ENCODE data around the gene WSCD2. TPM values are rescaled to one million over a fixed set of nuclear protein-coding genes. Genes with fewer than 3 reads are reported as not detected.
A peak's percentile ranks its signal among the peaks of the same experiment; 100 is the strongest.

The WSCD2 gene
- polyA plus RNA-seq, 1 of the 3 experiments (the other 2 are of a cell fraction) = 0.03 TPM

DNA sequence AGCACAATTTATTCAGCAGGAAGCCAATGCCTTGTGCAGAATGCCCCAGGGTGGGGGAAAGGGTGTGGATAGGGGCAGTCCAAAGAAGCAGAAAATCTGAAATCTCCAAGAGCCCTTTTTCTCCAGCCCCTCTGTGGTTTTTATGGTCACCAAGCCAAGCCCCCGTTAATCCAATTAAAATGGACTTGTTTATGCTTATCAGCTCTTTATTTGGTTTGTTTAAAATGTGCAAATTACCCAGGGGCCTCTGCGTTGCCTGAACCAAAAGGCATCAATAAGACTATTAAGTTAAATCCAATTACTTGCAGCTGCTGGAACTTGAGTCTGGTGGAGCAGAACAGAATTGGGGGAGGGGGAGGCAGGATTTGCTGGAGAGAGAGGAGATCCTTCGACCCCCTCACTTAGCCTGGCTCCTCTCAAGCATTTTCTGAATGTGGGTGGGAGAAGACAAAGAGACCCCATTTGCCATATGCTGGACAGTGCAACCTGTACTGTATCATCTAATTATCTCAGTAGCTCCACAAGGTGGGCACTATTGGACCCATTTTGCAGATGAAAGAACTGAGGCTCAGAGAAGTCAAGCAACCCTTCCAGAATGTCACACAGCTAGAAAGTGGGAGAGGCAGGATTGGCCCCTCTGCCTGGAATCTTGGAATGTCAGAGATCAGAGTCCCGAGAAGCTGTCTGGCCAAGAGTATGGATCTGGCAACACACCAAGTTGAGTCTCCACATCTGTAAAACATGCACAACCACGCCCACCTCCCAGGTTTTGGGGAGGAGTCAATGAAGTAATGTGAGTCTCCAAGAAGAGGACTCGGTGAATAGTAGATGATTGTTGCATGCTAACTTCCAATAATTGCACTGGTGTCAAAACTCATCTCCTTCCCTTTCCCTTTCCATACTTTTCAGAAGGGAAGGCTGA lies 143.1 kb downstream of the WSCD2 start:
- Histone ChIP-seq H3K27me3 (ENCODE audit: insufficient read depth) (no peaks in the 10 kb centered on the region), H3F3A (replicated peaks; ENCODE audit: insufficient read depth) (no peaks in the 10 kb centered on the region), H3K27ac (ENCODE audit: low read depth in 2 of 2, low read length in 1 of 2) (peak overlapping the region in 1 of 2 experiments; percentile 94; a peak in 2 of 4 replicates), H3K4me3 (ENCODE audit: low read depth in 2 of 2, low read length in 1 of 2) (no peak overlapping the region), H2AFZ (ENCODE audit: low read depth) (no peak overlapping the region), H3K4me2 (no peak overlapping the region), H4K20me1 (ENCODE audit: insufficient read depth) (no peaks in the 10 kb centered on the region), H3K79me2 (ENCODE audit: insufficient read depth) (no peaks in the 10 kb centered on the region), H3K9me3 (no peaks in the 10 kb centered on the region), H3K36me3 (replicated peaks in 1 of 2; ENCODE audit: control insufficient read depth in 1 of 2, insufficient read depth in 2 of 2, low read length in 1 of 2) (no peaks in the 10 kb centered on the region), H3K4me1 (ENCODE audit: control insufficient read depth in 1 of 2, insufficient read depth in 2 of 2, low read depth in 1 of 2, low read length in 1 of 2) (peaks cover 0 to 45% of the 10 kb centered on the region in 2 experiments; a peak in 3 of 4 replicates), H3K9me2 (no peaks in the 10 kb centered on the region), H3K9ac (no peak overlapping the region)
- ChIA-PET POLR2A (interaction anchor here (1.0 kb wide), 1 partner anchor 27 kb away, joined by 3 read pairs; no protein-coding TSS in a partner anchor), CTCF (interaction anchor here (0.6 to 1.5 kb wide), 7 partner anchors 8 to 240 kb away, joined by 3 to 5 read pairs (median 3); no protein-coding TSS in a partner anchor)
- DNase-seq = no peak
- 16% methylated on average over 5 of the region's 6 CpGs for WGBS (ENCODE audit: low lambda C conversion rate)
- TF ChIP-seq MEF2A (IDR thresholded peaks at IDR 0.05; ENCODE audit: borderline replicate concordance, low read depth) (no peak), MAX (IDR thresholded peaks at IDR 0.05; ENCODE audit: low read depth) (no peak), USF1 (IDR thresholded peaks at IDR 0.05; ENCODE audit: borderline replicate concordance, low read depth) (no peak), NRF1 (IDR thresholded peaks at IDR 0.05; ENCODE audit: low read depth, low read length) (no peak), MXI1 (IDR thresholded peaks at IDR 0.05; ENCODE audit: low read depth, low read length) (peak; percentile 39; the same call in 1 of the 2 replicates), GATA2 (CRISPR knock-in tag; IDR thresholded peaks at IDR 0.05) (0 out of 2 replicates have a peak, but pooled peaks have one; percentile 20), CHD2 (IDR thresholded peaks at IDR 0.05; ENCODE audit: low read length, partially characterized antibody) (peak; percentile 87), EP300 (IDR thresholded peaks at IDR 0.05; ENCODE audit: borderline replicate concordance in 1 of 2, low read depth in 1 of 2, low read length in 1 of 2) (peak in 1 of 2 experiments; percentile 86; a peak in 2 of 4 replicates), RCOR1 (IDR thresholded peaks at IDR 0.05; ENCODE audit: low read length) (peak; percentile 73; the same call in 1 of the 2 replicates), RFX5 (IDR thresholded peaks at IDR 0.05; ENCODE audit: low read length) (0 out of 2 replicates have a peak, but pooled peaks have one; percentile 29), RAD21 (IDR thresholded peaks at IDR 0.05; ENCODE audit: low read length) (0 out of 2 replicates have a peak, but pooled peaks have one; percentile 4)
- TF ChIP-seq, protein P1, sequence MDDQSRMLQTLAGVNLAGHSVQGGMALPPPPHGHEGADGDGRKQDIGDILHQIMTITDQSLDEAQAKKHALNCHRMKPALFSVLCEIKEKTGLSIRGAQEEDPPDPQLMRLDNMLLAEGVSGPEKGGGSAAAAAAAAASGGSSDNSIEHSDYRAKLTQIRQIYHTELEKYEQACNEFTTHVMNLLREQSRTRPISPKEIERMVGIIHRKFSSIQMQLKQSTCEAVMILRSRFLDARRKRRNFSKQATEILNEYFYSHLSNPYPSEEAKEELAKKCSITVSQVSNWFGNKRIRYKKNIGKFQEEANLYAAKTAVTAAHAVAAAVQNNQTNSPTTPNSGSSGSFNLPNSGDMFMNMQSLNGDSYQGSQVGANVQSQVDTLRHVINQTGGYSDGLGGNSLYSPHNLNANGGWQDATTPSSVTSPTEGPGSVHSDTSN (IDR thresholded peaks at IDR 0.05) = no peak

- Histone ChIP-seq H3K9me2 (no peaks in the 10 kb centered on the region), H3F3A (replicated peaks; ENCODE audit: insufficient read depth) (no peaks in the 10 kb centered on the region), H2AFZ (ENCODE audit: low read depth) (no peak overlapping the region), H3K4me1 (ENCODE audit: control insufficient read depth in 1 of 2, insufficient read depth in 2 of 2, low read depth in 1 of 2, low read length in 1 of 2) (peaks cover 0 to 45% of the 10 kb centered on the region in 2 experiments; a peak in 3 of 4 replicates), H3K27me3 (ENCODE audit: insufficient read depth) (no peaks in the 10 kb centered on the region), H3K9ac (no peak overlapping the region), H3K36me3 (replicated peaks in 1 of 2; ENCODE audit: control insufficient read depth in 1 of 2, insufficient read depth in 2 of 2, low read length in 1 of 2) (no peaks in the 10 kb centered on the region), H3K9me3 (no peaks in the 10 kb centered on the region), H4K20me1 (ENCODE audit: insufficient read depth) (no peaks in the 10 kb centered on the region), H3K27ac (ENCODE audit: low read depth in 2 of 2, low read length in 1 of 2) (peak overlapping the region in 1 of 2 experiments; percentile 94; a peak in 2 of 4 replicates), H3K4me2 (no peak overlapping the region), H3K79me2 (ENCODE audit: insufficient read depth) (no peaks in the 10 kb centered on the region), H3K4me3 (ENCODE audit: low read depth in 2 of 2, low read length in 1 of 2) (no peak overlapping the region)
- ChIA-PET POLR2A (interaction anchor here (1.0 kb wide), 1 partner anchor 26 kb away, joined by 3 read pairs; no protein-coding TSS in a partner anchor), CTCF (interaction anchor here (0.9 to 2.0 kb wide), 6 partner anchors 9 to 239 kb away, joined by 3 to 4 read pairs (median 4); no protein-coding TSS in a partner anchor)
- DNase-seq = peak; percentile 42
- TF ChIP-seq TEAD4 (IDR thresholded peaks at IDR 0.05; ENCODE audit: borderline replicate concordance, insufficient read depth) (no peak), RCOR1 (IDR thresholded peaks at IDR 0.05; ENCODE audit: low read length) (peak; percentile 86; the same call in 1 of the 2 replicates), EP300 (IDR thresholded peaks at IDR 0.05; ENCODE audit: borderline replicate concordance in 1 of 2, low read depth in 1 of 2, low read length in 1 of 2) (peak in 1 of 2 experiments; percentile 73; a peak in 1 of 4 replicates), RAD21 (IDR thresholded peaks at IDR 0.05; ENCODE audit: low read length) (peak; percentile 5; the same call in 1 of the 2 replicates)
- TF ChIP-seq, protein P2, sequence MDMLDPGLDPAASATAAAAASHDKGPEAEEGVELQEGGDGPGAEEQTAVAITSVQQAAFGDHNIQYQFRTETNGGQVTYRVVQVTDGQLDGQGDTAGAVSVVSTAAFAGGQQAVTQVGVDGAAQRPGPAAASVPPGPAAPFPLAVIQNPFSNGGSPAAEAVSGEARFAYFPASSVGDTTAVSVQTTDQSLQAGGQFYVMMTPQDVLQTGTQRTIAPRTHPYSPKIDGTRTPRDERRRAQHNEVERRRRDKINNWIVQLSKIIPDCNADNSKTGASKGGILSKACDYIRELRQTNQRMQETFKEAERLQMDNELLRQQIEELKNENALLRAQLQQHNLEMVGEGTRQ (IDR thresholded peaks at IDR 0.05; ENCODE audit: borderline replicate concordance, low read depth, low read length) = no peak
- WGBS (ENCODE audit: low lambda C conversion rate) = 0% methylated on average over 2 of the region's 2 CpGs
Observed at GRCh38 chr12:108273217-108273616, 144.1 kb downstream of the WSCD2 start.

All from SK-N-SH (cell line).